GM12878 (cell line): ENCODE measurements around the gene MRNIP. TPM values are rescaled to one million over a fixed set of nuclear protein-coding genes. Genes with fewer than 3 reads are reported as not detected.

Source experiments
- ASH2L ChIP-seq: fragments of 300-600, 200-600 bp; sonication (generic); IDR thresholded peaks from 2 replicates; pipeline ENCODE4 v1.6.1; 2017; ENCODE audit warnings: low read depth, mild to moderate bottlenecking, borderline replicate concordance
- ATF7 ChIP-seq: fragments of 450-650 bp; IDR thresholded peaks from 2 replicates; pipeline ENCODE4 v1.6.1; 2016; ENCODE audit warnings: low read depth, mild to moderate bottlenecking
- BHLHE40 ChIP-seq, 2 experiments: fragments of 450-650 bp in 1 of 2; IDR thresholded peaks; 2 replicates each; pipeline ENCODE4 v1.6.1; 2011 to 2017; ENCODE audit warnings: low read depth in 2 of 2, borderline replicate concordance in 1 of 2, improper control_type of control experiment in 1 of 2, low read length in 1 of 2, mild to moderate bottlenecking in 1 of 2
- BMI1 ChIP-seq: fragments of 450-650 bp; IDR thresholded peaks from 2 replicates; pipeline ENCODE4 v1.6.1; 2016; ENCODE audit warnings: mild to moderate bottlenecking, moderate library complexity, borderline replicate concordance
- CBFB ChIP-seq: IDR thresholded peaks from 2 replicates; pipeline ENCODE4 v1.6.1; 2016; ENCODE audit warnings: antibody characterized with exemption, low read depth
- CBX5 ChIP-seq: sonication (generic); IDR thresholded peaks from 2 replicates; pipeline ENCODE4 v1.6.1; 2016; ENCODE audit warnings: low read depth, moderate library complexity, mild to moderate bottlenecking, inconsistent platforms
- DPF2 ChIP-seq: fragments of 450-650 bp; IDR thresholded peaks from 2 replicates; pipeline ENCODE4 v1.6.1; 2017; ENCODE audit warnings: mild to moderate bottlenecking
- EZH2 ChIP-seq: IDR thresholded peaks from 2 replicates; pipeline ENCODE4 v1.6.1; 2012; ENCODE audit warnings: low read depth, mild to moderate bottlenecking, control low read depth, inconsistent platforms, low read length, borderline replicate concordance; ENCODE audit not compliant: control insufficient read depth
- HDAC6 ChIP-seq: fragments of 200-600 bp; sonication (generic); IDR thresholded peaks from one replicate; pipeline ENCODE4 v1.8.0; 2017; ENCODE audit warnings: antibody characterized with exemption; ENCODE audit not compliant: unreplicated experiment
- IKZF1 ChIP-seq: fragments of 450-650 bp; conservative IDR thresholded peaks from 2 replicates; pipeline ENCODE4 v1.6.1; 2017; ENCODE audit warnings: antibody characterized with exemption, mild to moderate bottlenecking
- NFYA ChIP-seq: IDR thresholded peaks from 2 replicates; pipeline ENCODE4 v1.6.1; 2011; ENCODE audit warnings: low read depth, mild to moderate bottlenecking, low read length, improper control_type of control experiment, borderline replicate concordance
- POU2F2 ChIP-seq: IDR thresholded peaks from 3 replicates; pipeline ENCODE4 v1.6.1; 2011; ENCODE audit warnings: low read depth, mild to moderate bottlenecking, low read length, borderline replicate concordance
- TAF1 ChIP-seq: IDR thresholded peaks from 2 replicates; pipeline ENCODE4 v1.6.1; 2011; ENCODE audit warnings: mild to moderate bottlenecking, low read depth, low read length, borderline replicate concordance
- ZNF592 ChIP-seq: fragments of 450-650 bp; IDR thresholded peaks from 2 replicates; pipeline ENCODE4 v1.6.1; 2017; ENCODE audit warnings: mild to moderate bottlenecking, moderate library complexity
- polyA plus RNA-seq, 11 experiments: library from polyadenylated mRNA; depleted of rRNA in 4 of 11; unstranded in 6 of 11; stranded (reverse) in 5 of 11; fragments of >200 nt; fragmentation: Nextera tagmentation in 4 of 11; fragmentation: Illumina TruSeq in 1 of 11; extraction: Ambion mirVana in 4 of 11; extraction: Trizol in 1 of 11; gene quantifications; 1 replicate in 1 of 11; 2 replicates in 10 of 11; pipeline versions ENCODE4 v1.2.1 to v1.2.3, GENCODE V29; 2011 to 2016; ENCODE audit warnings: inconsistent platforms in 2 of 11, missing spikeins in 2 of 11, low read depth in 1 of 11
- total RNA-seq, 4 experiments: library from RNA; depleted of rRNA in 3 of 4; stranded (reverse); fragments of >200 nt in 3 of 4; fragmentation: Illumina TruSeq in 1 of 4; extraction: Trizol in 1 of 4; gene quantifications; 2 replicates each; pipeline versions ENCODE4 v1.2.1 to v1.2.3, GENCODE V29; 2013 to 2021
- TF ChIP-seq, protein P1 (sequence below): fragments of 450-650 bp; IDR thresholded peaks from 2 replicates; pipeline ENCODE4 v1.6.1; 2017; ENCODE audit warnings: antibody characterized with exemption, mild to moderate bottlenecking, moderate library complexity
- TF ChIP-seq, protein P2 (sequence below): IDR thresholded peaks from 2 replicates; pipeline ENCODE4 v1.6.1; 2012; ENCODE audit warnings: low read depth, low read length, improper control_type of control experiment
- TF ChIP-seq, protein P3 (sequence below): fragments of 150-350 bp; IDR thresholded peaks from 2 replicates; pipeline ENCODE4 v1.6.1; 2016; ENCODE audit warnings: low read depth, low read length

MRNIP gene
- total and polyA plus RNA-seq, 10 of the 15 experiments (the other 5 are each of a cell fraction or from before 2014, with no cell fraction given), result 2.4 to 30.4 (median 13.1) TPM

- TF ChIP-seq DPF2, result no peak
- TF ChIP-seq, protein P1, sequence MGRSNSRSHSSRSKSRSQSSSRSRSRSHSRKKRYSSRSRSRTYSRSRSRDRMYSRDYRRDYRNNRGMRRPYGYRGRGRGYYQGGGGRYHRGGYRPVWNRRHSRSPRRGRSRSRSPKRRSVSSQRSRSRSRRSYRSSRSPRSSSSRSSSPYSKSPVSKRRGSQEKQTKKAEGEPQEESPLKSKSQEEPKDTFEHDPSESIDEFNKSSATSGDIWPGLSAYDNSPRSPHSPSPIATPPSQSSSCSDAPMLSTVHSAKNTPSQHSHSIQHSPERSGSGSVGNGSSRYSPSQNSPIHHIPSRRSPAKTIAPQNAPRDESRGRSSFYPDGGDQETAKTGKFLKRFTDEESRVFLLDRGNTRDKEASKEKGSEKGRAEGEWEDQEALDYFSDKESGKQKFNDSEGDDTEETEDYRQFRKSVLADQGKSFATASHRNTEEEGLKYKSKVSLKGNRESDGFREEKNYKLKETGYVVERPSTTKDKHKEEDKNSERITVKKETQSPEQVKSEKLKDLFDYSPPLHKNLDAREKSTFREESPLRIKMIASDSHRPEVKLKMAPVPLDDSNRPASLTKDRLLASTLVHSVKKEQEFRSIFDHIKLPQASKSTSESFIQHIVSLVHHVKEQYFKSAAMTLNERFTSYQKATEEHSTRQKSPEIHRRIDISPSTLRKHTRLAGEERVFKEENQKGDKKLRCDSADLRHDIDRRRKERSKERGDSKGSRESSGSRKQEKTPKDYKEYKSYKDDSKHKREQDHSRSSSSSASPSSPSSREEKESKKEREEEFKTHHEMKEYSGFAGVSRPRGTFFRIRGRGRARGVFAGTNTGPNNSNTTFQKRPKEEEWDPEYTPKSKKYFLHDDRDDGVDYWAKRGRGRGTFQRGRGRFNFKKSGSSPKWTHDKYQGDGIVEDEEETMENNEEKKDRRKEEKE, result no peak
- TF ChIP-seq TAF1, result peak; percentile 64; the same call in 1 of the 2 replicates
- TF ChIP-seq ASH2L, result no peak
- peak in 1 of 2 experiments; percentile 59; a peak in 1 of 4 replicates for TF ChIP-seq BHLHE40 (IDR thresholded peaks at IDR 0.05; ENCODE audit: borderline replicate concordance in 1 of 2, low read depth in 2 of 2, low read length in 1 of 2)
- TF ChIP-seq IKZF1, result 0 out of 2 replicates have a peak, but pooled peaks have one; percentile 42
- TF ChIP-seq NFYA, result no peak
- no peak for TF ChIP-seq BMI1
- no peak for TF ChIP-seq EZH2
- TF ChIP-seq, protein P2, sequence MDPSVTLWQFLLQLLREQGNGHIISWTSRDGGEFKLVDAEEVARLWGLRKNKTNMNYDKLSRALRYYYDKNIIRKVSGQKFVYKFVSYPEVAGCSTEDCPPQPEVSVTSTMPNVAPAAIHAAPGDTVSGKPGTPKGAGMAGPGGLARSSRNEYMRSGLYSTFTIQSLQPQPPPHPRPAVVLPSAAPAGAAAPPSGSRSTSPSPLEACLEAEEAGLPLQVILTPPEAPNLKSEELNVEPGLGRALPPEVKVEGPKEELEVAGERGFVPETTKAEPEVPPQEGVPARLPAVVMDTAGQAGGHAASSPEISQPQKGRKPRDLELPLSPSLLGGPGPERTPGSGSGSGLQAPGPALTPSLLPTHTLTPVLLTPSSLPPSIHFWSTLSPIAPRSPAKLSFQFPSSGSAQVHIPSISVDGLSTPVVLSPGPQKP, result no peak
- TF ChIP-seq, protein P3, sequence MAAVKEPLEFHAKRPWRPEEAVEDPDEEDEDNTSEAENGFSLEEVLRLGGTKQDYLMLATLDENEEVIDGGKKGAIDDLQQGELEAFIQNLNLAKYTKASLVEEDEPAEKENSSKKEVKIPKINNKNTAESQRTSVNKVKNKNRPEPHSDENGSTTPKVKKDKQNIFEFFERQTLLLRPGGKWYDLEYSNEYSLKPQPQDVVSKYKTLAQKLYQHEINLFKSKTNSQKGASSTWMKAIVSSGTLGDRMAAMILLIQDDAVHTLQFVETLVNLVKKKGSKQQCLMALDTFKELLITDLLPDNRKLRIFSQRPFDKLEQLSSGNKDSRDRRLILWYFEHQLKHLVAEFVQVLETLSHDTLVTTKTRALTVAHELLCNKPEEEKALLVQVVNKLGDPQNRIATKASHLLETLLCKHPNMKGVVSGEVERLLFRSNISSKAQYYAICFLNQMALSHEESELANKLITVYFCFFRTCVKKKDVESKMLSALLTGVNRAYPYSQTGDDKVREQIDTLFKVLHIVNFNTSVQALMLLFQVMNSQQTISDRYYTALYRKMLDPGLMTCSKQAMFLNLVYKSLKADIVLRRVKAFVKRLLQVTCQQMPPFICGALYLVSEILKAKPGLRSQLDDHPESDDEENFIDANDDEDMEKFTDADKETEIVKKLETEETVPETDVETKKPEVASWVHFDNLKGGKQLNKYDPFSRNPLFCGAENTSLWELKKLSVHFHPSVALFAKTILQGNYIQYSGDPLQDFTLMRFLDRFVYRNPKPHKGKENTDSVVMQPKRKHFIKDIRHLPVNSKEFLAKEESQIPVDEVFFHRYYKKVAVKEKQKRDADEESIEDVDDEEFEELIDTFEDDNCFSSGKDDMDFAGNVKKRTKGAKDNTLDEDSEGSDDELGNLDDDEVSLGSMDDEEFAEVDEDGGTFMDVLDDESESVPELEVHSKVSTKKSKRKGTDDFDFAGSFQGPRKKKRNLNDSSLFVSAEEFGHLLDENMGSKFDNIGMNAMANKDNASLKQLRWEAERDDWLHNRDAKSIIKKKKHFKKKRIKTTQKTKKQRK, result no peak
- no peak for TF ChIP-seq HDAC6
- no peak for TF ChIP-seq ATF7
- no peak for TF ChIP-seq CBX5
- TF ChIP-seq ZNF592, result 0 out of 2 replicates have a peak, but pooled peaks have one; percentile 48
- no peak for TF ChIP-seq CBFB
- 0 out of 3 replicates have a peak, but pooled peaks have one; percentile 20 for TF ChIP-seq POU2F2
These were observed 52.2 kb downstream of the MRNIP start, which contains the start of gene MGAT4B (continued) for GRCh38 chr5:179806250-179807048.
